HCT116 (cell line): ENCODE data around the gene CXCL11. TPM values are rescaled to one million over a fixed set of nuclear protein-coding genes. Genes with fewer than 3 reads are reported as not detected.

Experiments used
- ATAC-seq: fragments of 200-7000 bp; cut with Tn5 transposase; 2 replicates; pipeline ENCODE4 v1.9.1; 2020; ENCODE audit warnings: mild to moderate bottlenecking, moderate library complexity
- BruUV-seq: library from RNA; stranded (reverse); fragments of 400-500 nt; replicated peaks from 2 replicates; lab custom pipeline; 2021; lab: Mats Ljungman, UMichigan
- CTCF ChIA-PET: fragments of 300-600 bp; sonication (Branson Sonifier 250); formaldehyde crosslinking; loops from one replicate; lab custom pipeline; 2021; ENCODE audit warnings: antibody characterized with exemption; lab: Charles Lee
- POLR2A ChIA-PET: fragments of 300-600, 350-600 bp; sonication (Branson Sonifier 250); formaldehyde crosslinking; loops from one replicate; lab custom pipeline; 2021; ENCODE audit warnings: antibody characterized with exemption; lab: Charles Lee
- RAD21 ChIA-PET, 2 experiments: fragments of 300-600 bp; sonication (Branson Sonifier 250); formaldehyde crosslinking; loops; one replicate each; lab custom pipeline; 2023; ENCODE audit warnings: low total read pairs in 2 of 2; ENCODE audit not compliant: uncharacterized antibody in 2 of 2, unreplicated experiment in 2 of 2, low non-redundant PET in 1 of 2; lab: Charles Lee
- DNase-seq: peaks from one replicate; pipeline ENCODE4 v3.0.0-alpha.2; 2010; ENCODE audit warnings: low read depth, low spot score
- H2AFZ ChIP-seq: fragments of 200-600 bp; shearing (Covaris generic), sonication (generic); 2 replicates; pipeline ENCODE4 v1.6.1; 2017; ENCODE audit warnings: low read depth, mixed run types, mixed read lengths, antibody characterized with exemption, low read length; ENCODE audit not compliant: poor library complexity, severe bottlenecking
- H3K27ac ChIP-seq: 2 replicates; pipeline ENCODE4 v1.5.1; 2012; ENCODE audit warnings: low read depth, low read length
- H3K27me3 ChIP-seq: fragments of 200-600 bp; sonication (generic); 2 replicates; pipeline ENCODE4 v1.6.1; 2016; ENCODE audit warnings: mixed run types, low read length, mixed read lengths; ENCODE audit not compliant: insufficient read depth
- H3K36me3 ChIP-seq, 2 experiments: fragments of 200-500 bp in 1 of 2; fragments of 200-600 bp in 1 of 2; sonication (Bioruptor generic) in 1 of 2; sonication (generic) in 1 of 2; 2 replicates each; pipeline versions ENCODE4 v1.5.1 to v1.6.1; 2014 to 2016; ENCODE audit warnings: low read length in 2 of 2, inconsistent platforms in 1 of 2, mixed read lengths in 1 of 2, mixed run types in 1 of 2; ENCODE audit not compliant: insufficient read depth in 2 of 2, control insufficient read depth in 1 of 2
- H3K4me1 ChIP-seq, 2 experiments: fragments of 200-600 bp in 1 of 2; sonication (generic) in 1 of 2; 2 replicates each; pipeline versions ENCODE4 v1.5.1 to v1.6.1; 2012 to 2017; ENCODE audit warnings: low read length in 2 of 2, inconsistent platforms in 1 of 2, mild to moderate bottlenecking in 1 of 2, mixed read lengths in 1 of 2, mixed run types in 1 of 2, moderate library complexity in 1 of 2; ENCODE audit not compliant: insufficient read depth in 2 of 2, control insufficient read depth in 1 of 2
- H3K4me2 ChIP-seq: fragments of 200-600 bp; sonication (generic); 2 replicates; pipeline ENCODE4 v1.6.1; 2017; ENCODE audit warnings: mixed run types, low read length, mixed read lengths
- H3K4me3 ChIP-seq, 2 experiments: fragments of 200-600 bp in 1 of 2; sonication (generic) in 1 of 2; replicated peaks in 1 of 2; 2 replicates each; pipeline ENCODE4 v1.5.1; 2011 to 2016; ENCODE audit warnings: low read length in 2 of 2, control low read depth in 1 of 2, low read depth in 1 of 2, mild to moderate bottlenecking in 1 of 2, mixed read lengths in 1 of 2, mixed run types in 1 of 2
- H3K79me2 ChIP-seq: fragments of 200-600 bp; sonication (generic); 2 replicates; pipeline ENCODE4 v1.6.1; 2017; ENCODE audit warnings: mild to moderate bottlenecking, mixed run types, low read length, moderate library complexity, mixed read lengths; ENCODE audit not compliant: insufficient read depth
- H3K9ac ChIP-seq: fragments of 200-600 bp; sonication (generic); 2 replicates; pipeline ENCODE4 v1.6.1; 2016; ENCODE audit warnings: low read length, mixed read lengths
- H3K9me2 ChIP-seq: fragments of 200-600 bp; sonication (generic), shearing (Covaris generic); 2 replicates; pipeline ENCODE4 v1.6.1; 2017; ENCODE audit warnings: mixed run types, mild to moderate bottlenecking, moderate library complexity; ENCODE audit not compliant: insufficient read depth
- H3K9me3 ChIP-seq, 2 experiments: fragments of 200-500 bp in 1 of 2; fragments of 200-600 bp in 1 of 2; sonication (Bioruptor generic) in 1 of 2; sonication (generic) in 1 of 2; 2 replicates each; pipeline ENCODE4 v1.6.1; 2014 to 2017; ENCODE audit warnings: low read length in 2 of 2, mixed read lengths in 2 of 2, inconsistent platforms in 1 of 2, low read depth in 1 of 2, mild to moderate bottlenecking in 1 of 2, mixed run types in 1 of 2, moderate library complexity in 1 of 2; ENCODE audit not compliant: control insufficient read depth in 1 of 2, insufficient read depth in 1 of 2
- H4K20me1 ChIP-seq: fragments of 200-600 bp; sonication (generic), shearing (Covaris generic); 2 replicates; pipeline ENCODE4 v1.6.1; 2017; ENCODE audit warnings: mixed run types, mild to moderate bottlenecking, moderate library complexity; ENCODE audit not compliant: insufficient read depth
- CEBPB ChIP-seq: IDR thresholded peaks from 2 replicates; pipeline ENCODE4 v1.6.1; 2012; ENCODE audit warnings: low read depth
- CTCF ChIP-seq, 3 experiments: fragments of 200-600 bp in 1 of 3; sonication (generic) in 1 of 3; IDR thresholded peaks in 2 of 3; conservative IDR thresholded peaks in 1 of 3; 2 replicates each; pipeline ENCODE4 v1.5.1; 2012 to 2017; ENCODE audit warnings: low read depth in 2 of 3, low read length in 2 of 3, antibody characterized with exemption in 1 of 3, borderline replicate concordance in 1 of 3, control low read depth in 1 of 3, mild to moderate bottlenecking in 1 of 3, mixed read lengths in 1 of 3, mixed run types in 1 of 3, moderate library complexity in 1 of 3; ENCODE audit not compliant: insufficient read depth in 1 of 3
- EGR1 ChIP-seq: IDR thresholded peaks from 2 replicates; pipeline ENCODE4 v1.6.1; 2012; ENCODE audit warnings: low read depth
- ELF1 ChIP-seq: IDR thresholded peaks from 2 replicates; pipeline ENCODE4 v1.6.1; 2012; ENCODE audit warnings: low read depth, borderline replicate concordance
- EZH2 ChIP-seq: fragments of 200-600 bp; sonication (generic); IDR thresholded peaks from 2 replicates; pipeline ENCODE4 v1.6.1; 2017; ENCODE audit warnings: antibody characterized with exemption, mixed run types
- EZH2phosphoT487 ChIP-seq: fragments of 200-600 bp; IDR thresholded peaks from 2 replicates; pipeline ENCODE4 v1.6.1; 2018; ENCODE audit warnings: antibody characterized with exemption, borderline replicate concordance
- FOSL1 ChIP-seq: IDR thresholded peaks from 2 replicates; pipeline ENCODE4 v1.6.1; 2012; ENCODE audit warnings: low read depth
- JUND ChIP-seq: IDR thresholded peaks from 2 replicates; pipeline ENCODE4 v1.6.1; 2012
- SIN3A ChIP-seq: IDR thresholded peaks from 2 replicates; pipeline ENCODE4 v1.6.1; 2012; ENCODE audit warnings: low read depth
- TCF7L2 ChIP-seq: IDR thresholded peaks from 2 replicates; pipeline ENCODE4 v1.7.0; 2011; ENCODE audit warnings: borderline replicate concordance, inconsistent platforms; ENCODE audit not compliant: insufficient read depth, insufficient read length; ENCODE audit errors: extremely low read depth
- YY1 ChIP-seq: IDR thresholded peaks from 2 replicates; pipeline ENCODE4 v1.6.1; 2011; ENCODE audit warnings: low read length, low read depth, moderate library complexity, mild to moderate bottlenecking; ENCODE audit not compliant: insufficient replicate concordance; ENCODE audit errors: extremely low read depth
- ZFX ChIP-seq: fragments of 450-650 bp; IDR thresholded peaks from 2 replicates; pipeline ENCODE4 v1.6.1; 2017
- ZNF274 ChIP-seq: fragments of 200-500 bp; sonication (Bioruptor generic); IDR thresholded peaks from 2 replicates; pipeline ENCODE4 v1.6.1; 2014; ENCODE audit warnings: mild to moderate bottlenecking, low read depth, low read length, inconsistent platforms
- intact Hi-C: fragments of 100-400 bp; cut with micrococcal nuclease; formaldehyde crosslinking; loops from 2 replicates; pipeline ENCODE4 v1.10.0; 2022
- total RNA-seq: library from RNA; stranded (reverse); gene quantifications from one replicate; pipeline ENCODE4 v1.2.1, GENCODE V29; 2021; ENCODE audit not compliant: unreplicated experiment
- TF ChIP-seq, protein P1 (sequence below): IDR thresholded peaks from 2 replicates; pipeline ENCODE4 v1.6.1; 2011; ENCODE audit warnings: mild to moderate bottlenecking, low read length, moderate library complexity; ENCODE audit not compliant: insufficient replicate concordance; ENCODE audit errors: extremely low read depth
- TF ChIP-seq, protein P2 (sequence below): IDR thresholded peaks from 2 replicates; pipeline ENCODE4 v1.6.1; 2012

The CXCL11 gene
- total RNA-seq, 1 experiment from 2014 or later = not detected

- no peak for TF ChIP-seq EZH2phosphoT487
- no peak for TF ChIP-seq TCF7L2
- TF ChIP-seq JUND = no peak
- TF ChIP-seq SIN3A = no peak
These were observed 13.2 kb downstream of the CXCL11 start (continued) for GRCh38 chr4:76022677-76023076.

- Histone ChIP-seq H3K9me2 (no peaks in the 10 kb centered on the region), H3K27me3 (no peaks in the 10 kb centered on the region), H3K4me2 (no peak overlapping the region), H2AFZ (no peak overlapping the region), H3K27ac (no peak overlapping the region), H3K9ac (no peak overlapping the region), H3K36me3 (no peaks in the 10 kb centered on the region), H3K9me3 (no peaks in the 10 kb centered on the region), H3K4me1 (no peaks in the 10 kb centered on the region), H3K4me3 (no peak overlapping the region), H3K79me2 (no peaks in the 10 kb centered on the region), H4K20me1 (no peaks in the 10 kb centered on the region)
- ChIA-PET RAD21 (no interaction called here), POLR2A (no interaction called here), CTCF (no interaction called here)
- BruUV-seq = no TSS peak
- no peak for ATAC-seq
- DNase-seq = no peak
- intact Hi-C loops = no loop called here
- TF ChIP-seq FOSL1 (no peak), YY1 (no peak), ELF1 (no peak), EZH2phosphoT487 (no peak), CEBPB (no peak), CTCF (IDR thresholded peaks at IDR 0.05 in 2 of 3, conservative IDR thresholded peaks at IDR 0.05 in 1 of 3; ENCODE audit: borderline replicate concordance in 1 of 3, insufficient read depth in 1 of 3, low read depth in 2 of 3, low read length in 2 of 3) (no peak), EGR1 (no peak), TCF7L2 (no peak), EZH2 (no peak), ZFX (no peak), ZNF274 (no peak)
- TF ChIP-seq, protein P1, sequence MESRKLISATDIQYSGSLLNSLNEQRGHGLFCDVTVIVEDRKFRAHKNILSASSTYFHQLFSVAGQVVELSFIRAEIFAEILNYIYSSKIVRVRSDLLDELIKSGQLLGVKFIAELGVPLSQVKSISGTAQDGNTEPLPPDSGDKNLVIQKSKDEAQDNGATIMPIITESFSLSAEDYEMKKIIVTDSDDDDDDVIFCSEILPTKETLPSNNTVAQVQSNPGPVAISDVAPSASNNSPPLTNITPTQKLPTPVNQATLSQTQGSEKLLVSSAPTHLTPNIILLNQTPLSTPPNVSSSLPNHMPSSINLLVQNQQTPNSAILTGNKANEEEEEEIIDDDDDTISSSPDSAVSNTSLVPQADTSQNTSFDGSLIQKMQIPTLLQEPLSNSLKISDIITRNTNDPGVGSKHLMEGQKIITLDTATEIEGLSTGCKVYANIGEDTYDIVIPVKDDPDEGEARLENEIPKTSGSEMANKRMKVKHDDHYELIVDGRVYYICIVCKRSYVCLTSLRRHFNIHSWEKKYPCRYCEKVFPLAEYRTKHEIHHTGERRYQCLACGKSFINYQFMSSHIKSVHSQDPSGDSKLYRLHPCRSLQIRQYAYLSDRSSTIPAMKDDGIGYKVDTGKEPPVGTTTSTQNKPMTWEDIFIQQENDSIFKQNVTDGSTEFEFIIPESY = no peak
- TF ChIP-seq, protein P2, sequence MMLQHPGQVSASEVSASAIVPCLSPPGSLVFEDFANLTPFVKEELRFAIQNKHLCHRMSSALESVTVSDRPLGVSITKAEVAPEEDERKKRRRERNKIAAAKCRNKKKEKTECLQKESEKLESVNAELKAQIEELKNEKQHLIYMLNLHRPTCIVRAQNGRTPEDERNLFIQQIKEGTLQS = no peak
These were observed 13.8 kb downstream of the CXCL11 start for GRCh38 chr4:76022031-76022430.
